Hepatocyte (in vitro differentiated cells): ENCODE measurements around the gene ATXN1.

Source experiments
- EZH2 ChIP-seq: fragments of 200-600 bp; sonication (generic); IDR thresholded peaks from 2 replicates; pipeline ENCODE4 v1.6.1; 2016; ENCODE audit warnings: antibody characterized with exemption, mild to moderate bottlenecking, borderline replicate concordance
- TF ChIP-seq, protein P1 (sequence below): fragments of 200-600 bp; sonication (generic); IDR thresholded peaks from 2 replicates; pipeline ENCODE4 v1.5.1; 2016; ENCODE audit warnings: antibody characterized with exemption, mild to moderate bottlenecking; ENCODE audit not compliant: poor library complexity

DNA sequence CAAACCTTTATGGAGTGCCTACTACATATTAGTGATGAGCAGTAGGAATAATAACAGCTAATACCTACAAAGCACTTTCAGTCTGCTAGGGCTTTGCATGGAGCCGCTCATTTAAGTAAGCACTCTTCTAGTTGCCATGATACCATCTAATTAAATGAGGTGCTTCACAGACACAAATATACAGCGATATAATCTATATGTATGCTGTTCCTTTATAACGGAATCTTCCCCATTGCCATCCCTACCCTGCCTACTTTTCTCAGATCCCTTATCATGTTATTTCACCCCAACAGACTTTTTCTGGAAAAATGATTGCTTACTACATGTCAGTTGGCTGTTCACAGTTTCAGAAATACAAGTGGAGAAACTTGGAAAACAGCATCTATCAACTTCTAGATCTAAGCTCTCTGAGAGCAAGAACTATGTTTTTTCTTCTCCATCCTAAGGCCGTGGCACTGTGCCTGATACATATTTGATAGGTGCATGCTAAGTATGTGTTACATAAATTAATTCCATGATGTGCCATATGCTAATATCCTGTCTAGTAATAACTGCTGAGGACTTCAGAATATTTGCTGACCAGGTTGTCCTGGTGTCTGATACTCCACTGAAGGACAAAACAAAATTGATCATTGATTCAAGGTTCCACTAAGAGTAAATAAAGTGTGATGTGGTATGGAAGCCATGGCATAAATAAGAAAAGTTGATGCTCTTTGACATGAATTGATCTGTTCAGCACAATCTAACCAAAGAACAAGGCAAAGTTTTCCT is 398.3 kb downstream of the ATXN1 start:
- TF ChIP-seq, protein P1, sequence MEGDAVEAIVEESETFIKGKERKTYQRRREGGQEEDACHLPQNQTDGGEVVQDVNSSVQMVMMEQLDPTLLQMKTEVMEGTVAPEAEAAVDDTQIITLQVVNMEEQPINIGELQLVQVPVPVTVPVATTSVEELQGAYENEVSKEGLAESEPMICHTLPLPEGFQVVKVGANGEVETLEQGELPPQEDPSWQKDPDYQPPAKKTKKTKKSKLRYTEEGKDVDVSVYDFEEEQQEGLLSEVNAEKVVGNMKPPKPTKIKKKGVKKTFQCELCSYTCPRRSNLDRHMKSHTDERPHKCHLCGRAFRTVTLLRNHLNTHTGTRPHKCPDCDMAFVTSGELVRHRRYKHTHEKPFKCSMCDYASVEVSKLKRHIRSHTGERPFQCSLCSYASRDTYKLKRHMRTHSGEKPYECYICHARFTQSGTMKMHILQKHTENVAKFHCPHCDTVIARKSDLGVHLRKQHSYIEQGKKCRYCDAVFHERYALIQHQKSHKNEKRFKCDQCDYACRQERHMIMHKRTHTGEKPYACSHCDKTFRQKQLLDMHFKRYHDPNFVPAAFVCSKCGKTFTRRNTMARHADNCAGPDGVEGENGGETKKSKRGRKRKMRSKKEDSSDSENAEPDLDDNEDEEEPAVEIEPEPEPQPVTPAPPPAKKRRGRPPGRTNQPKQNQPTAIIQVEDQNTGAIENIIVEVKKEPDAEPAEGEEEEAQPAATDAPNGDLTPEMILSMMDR = no peak
- TF ChIP-seq EZH2 = no peak
